SK-N-SH (cell line): Measurements from ENCODE around the gene LAX1.

Experiments
- ELF1 ChIP-seq: IDR thresholded peaks from 2 replicates; pipeline ENCODE4 v1.4.0; 2012
- EZH2phosphoT487 ChIP-seq: fragments of 200-600 bp; sonication (generic); IDR thresholded peaks from 2 replicates; pipeline ENCODE4 v1.6.1; 2017; ENCODE audit warnings: low read depth, mixed run types, mild to moderate bottlenecking, antibody characterized with exemption, moderate library complexity, borderline replicate concordance
- FOXJ3 ChIP-seq: sonication (generic); formaldehyde crosslinking; IDR thresholded peaks from 2 replicates; pipeline ENCODE4 v1.5.1; 2020; ENCODE audit warnings: mild to moderate bottlenecking, missing genetic modification reagents
- GABPA ChIP-seq: IDR thresholded peaks from 2 replicates; pipeline ENCODE4 v1.4.0; 2012; ENCODE audit warnings: low read depth, mild to moderate bottlenecking
- JUND ChIP-seq: IDR thresholded peaks from 2 replicates; pipeline ENCODE4 v1.4.0; 2012
- MXI1 ChIP-seq: IDR thresholded peaks from 2 replicates; pipeline ENCODE4 v1.6.1; 2012; ENCODE audit warnings: mild to moderate bottlenecking, low read depth, low read length, improper control_type of control experiment
- POLR2AphosphoS5 ChIP-seq: IDR thresholded peaks from 2 replicates; pipeline ENCODE4 v1.6.1; 2012; ENCODE audit warnings: low read depth, low read length
- RFX5 ChIP-seq: IDR thresholded peaks from 2 replicates; pipeline ENCODE4 v1.6.1; 2012; ENCODE audit warnings: mild to moderate bottlenecking, improper control_type of control experiment, low read length
- TAF1 ChIP-seq: IDR thresholded peaks from 2 replicates; pipeline ENCODE4 v1.6.1; 2012; ENCODE audit warnings: low read depth, mild to moderate bottlenecking, low read length, moderate library complexity, borderline replicate concordance
- TCF12 ChIP-seq: IDR thresholded peaks from 2 replicates; pipeline ENCODE4 v1.4.0; 2012
- TF ChIP-seq, protein P1 (sequence below): fragments of 200-600 bp; sonication (generic); IDR thresholded peaks from 2 replicates; pipeline ENCODE4 v1.6.1; 2017; ENCODE audit warnings: antibody characterized with exemption, mild to moderate bottlenecking, moderate library complexity
- TF ChIP-seq, protein P2 (sequence below): IDR thresholded peaks from 2 replicates; pipeline ENCODE4 v1.6.1; 2012; ENCODE audit warnings: mild to moderate bottlenecking, low read depth, low read length, moderate library complexity

DNA sequence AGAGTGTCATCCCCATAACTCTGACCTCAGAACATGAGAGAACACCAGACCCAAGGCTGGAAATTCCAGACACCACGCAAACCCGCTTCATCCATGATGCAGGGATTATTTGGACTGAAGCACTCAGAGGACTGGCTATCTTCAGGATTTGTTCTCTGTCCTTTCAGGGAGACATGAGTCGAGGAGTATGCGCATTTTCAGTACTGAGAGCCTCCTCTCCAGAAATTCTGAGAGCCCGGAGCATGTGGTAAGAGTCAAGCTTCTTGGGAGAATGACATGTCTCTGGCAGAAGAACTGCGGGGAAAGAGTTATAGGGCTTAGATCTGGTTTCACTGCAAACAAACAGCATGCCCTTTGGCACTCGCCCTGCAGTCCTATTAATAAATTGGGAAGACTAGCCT is 6.9 kb downstream of the LAX1 start:
- no peak for TF ChIP-seq TAF1
- TF ChIP-seq, protein P1, sequence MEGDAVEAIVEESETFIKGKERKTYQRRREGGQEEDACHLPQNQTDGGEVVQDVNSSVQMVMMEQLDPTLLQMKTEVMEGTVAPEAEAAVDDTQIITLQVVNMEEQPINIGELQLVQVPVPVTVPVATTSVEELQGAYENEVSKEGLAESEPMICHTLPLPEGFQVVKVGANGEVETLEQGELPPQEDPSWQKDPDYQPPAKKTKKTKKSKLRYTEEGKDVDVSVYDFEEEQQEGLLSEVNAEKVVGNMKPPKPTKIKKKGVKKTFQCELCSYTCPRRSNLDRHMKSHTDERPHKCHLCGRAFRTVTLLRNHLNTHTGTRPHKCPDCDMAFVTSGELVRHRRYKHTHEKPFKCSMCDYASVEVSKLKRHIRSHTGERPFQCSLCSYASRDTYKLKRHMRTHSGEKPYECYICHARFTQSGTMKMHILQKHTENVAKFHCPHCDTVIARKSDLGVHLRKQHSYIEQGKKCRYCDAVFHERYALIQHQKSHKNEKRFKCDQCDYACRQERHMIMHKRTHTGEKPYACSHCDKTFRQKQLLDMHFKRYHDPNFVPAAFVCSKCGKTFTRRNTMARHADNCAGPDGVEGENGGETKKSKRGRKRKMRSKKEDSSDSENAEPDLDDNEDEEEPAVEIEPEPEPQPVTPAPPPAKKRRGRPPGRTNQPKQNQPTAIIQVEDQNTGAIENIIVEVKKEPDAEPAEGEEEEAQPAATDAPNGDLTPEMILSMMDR = no peak
- no peak for TF ChIP-seq EZH2phosphoT487
- TF ChIP-seq ELF1 = no peak
- no peak for TF ChIP-seq TCF12
- TF ChIP-seq POLR2AphosphoS5 = no peak
- TF ChIP-seq, protein P2, sequence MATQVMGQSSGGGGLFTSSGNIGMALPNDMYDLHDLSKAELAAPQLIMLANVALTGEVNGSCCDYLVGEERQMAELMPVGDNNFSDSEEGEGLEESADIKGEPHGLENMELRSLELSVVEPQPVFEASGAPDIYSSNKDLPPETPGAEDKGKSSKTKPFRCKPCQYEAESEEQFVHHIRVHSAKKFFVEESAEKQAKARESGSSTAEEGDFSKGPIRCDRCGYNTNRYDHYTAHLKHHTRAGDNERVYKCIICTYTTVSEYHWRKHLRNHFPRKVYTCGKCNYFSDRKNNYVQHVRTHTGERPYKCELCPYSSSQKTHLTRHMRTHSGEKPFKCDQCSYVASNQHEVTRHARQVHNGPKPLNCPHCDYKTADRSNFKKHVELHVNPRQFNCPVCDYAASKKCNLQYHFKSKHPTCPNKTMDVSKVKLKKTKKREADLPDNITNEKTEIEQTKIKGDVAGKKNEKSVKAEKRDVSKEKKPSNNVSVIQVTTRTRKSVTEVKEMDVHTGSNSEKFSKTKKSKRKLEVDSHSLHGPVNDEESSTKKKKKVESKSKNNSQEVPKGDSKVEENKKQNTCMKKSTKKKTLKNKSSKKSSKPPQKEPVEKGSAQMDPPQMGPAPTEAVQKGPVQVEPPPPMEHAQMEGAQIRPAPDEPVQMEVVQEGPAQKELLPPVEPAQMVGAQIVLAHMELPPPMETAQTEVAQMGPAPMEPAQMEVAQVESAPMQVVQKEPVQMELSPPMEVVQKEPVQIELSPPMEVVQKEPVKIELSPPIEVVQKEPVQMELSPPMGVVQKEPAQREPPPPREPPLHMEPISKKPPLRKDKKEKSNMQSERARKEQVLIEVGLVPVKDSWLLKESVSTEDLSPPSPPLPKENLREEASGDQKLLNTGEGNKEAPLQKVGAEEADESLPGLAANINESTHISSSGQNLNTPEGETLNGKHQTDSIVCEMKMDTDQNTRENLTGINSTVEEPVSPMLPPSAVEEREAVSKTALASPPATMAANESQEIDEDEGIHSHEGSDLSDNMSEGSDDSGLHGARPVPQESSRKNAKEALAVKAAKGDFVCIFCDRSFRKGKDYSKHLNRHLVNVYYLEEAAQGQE = no peak
- no peak for TF ChIP-seq JUND
- TF ChIP-seq GABPA = no peak
- no peak for TF ChIP-seq RFX5
- no peak for TF ChIP-seq MXI1
- TF ChIP-seq FOXJ3 (CRISPR knock-in tag) = no peak
